HCT116 (cell line): ENCODE data around the gene DOCK1. TPM values are rescaled to one million over a fixed set of nuclear protein-coding genes. Genes with fewer than 3 reads are reported as not detected.

ENCODE experiments used
- ATAC-seq: fragments of 200-7000 bp; cut with Tn5 transposase; 2 replicates; pipeline ENCODE4 v1.9.1; 2020; ENCODE audit warnings: mild to moderate bottlenecking, moderate library complexity
- BruUV-seq: library from RNA; stranded (reverse); fragments of 400-500 nt; replicated peaks from 2 replicates; lab custom pipeline; 2021; lab: Mats Ljungman, UMichigan
- CTCF ChIA-PET: fragments of 300-600 bp; sonication (Branson Sonifier 250); formaldehyde crosslinking; loops from one replicate; lab custom pipeline; 2021; ENCODE audit warnings: antibody characterized with exemption; lab: Charles Lee
- POLR2A ChIA-PET: fragments of 300-600, 350-600 bp; sonication (Branson Sonifier 250); formaldehyde crosslinking; loops from one replicate; lab custom pipeline; 2021; ENCODE audit warnings: antibody characterized with exemption; lab: Charles Lee
- RAD21 ChIA-PET, 2 experiments: fragments of 300-600 bp; sonication (Branson Sonifier 250); formaldehyde crosslinking; loops; one replicate each; lab custom pipeline; 2023; ENCODE audit warnings: low total read pairs in 2 of 2; ENCODE audit not compliant: uncharacterized antibody in 2 of 2, unreplicated experiment in 2 of 2, low non-redundant PET in 1 of 2; lab: Charles Lee
- DNase-seq: peaks from one replicate; pipeline ENCODE4 v3.0.0-alpha.2; 2010; ENCODE audit warnings: low read depth, low spot score
- H2AFZ ChIP-seq: fragments of 200-600 bp; shearing (Covaris generic), sonication (generic); 2 replicates; pipeline ENCODE4 v1.6.1; 2017; ENCODE audit warnings: low read depth, mixed run types, mixed read lengths, antibody characterized with exemption, low read length; ENCODE audit not compliant: poor library complexity, severe bottlenecking
- H3K27ac ChIP-seq: 2 replicates; pipeline ENCODE4 v1.5.1; 2012; ENCODE audit warnings: low read depth, low read length
- H3K27me3 ChIP-seq: fragments of 200-600 bp; sonication (generic); 2 replicates; pipeline ENCODE4 v1.6.1; 2016; ENCODE audit warnings: mixed run types, low read length, mixed read lengths; ENCODE audit not compliant: insufficient read depth
- H3K36me3 ChIP-seq, 2 experiments: fragments of 200-500 bp in 1 of 2; fragments of 200-600 bp in 1 of 2; sonication (Bioruptor generic) in 1 of 2; sonication (generic) in 1 of 2; 2 replicates each; pipeline versions ENCODE4 v1.5.1 to v1.6.1; 2014 to 2016; ENCODE audit warnings: low read length in 2 of 2, inconsistent platforms in 1 of 2, mixed read lengths in 1 of 2, mixed run types in 1 of 2; ENCODE audit not compliant: insufficient read depth in 2 of 2, control insufficient read depth in 1 of 2
- H3K4me1 ChIP-seq, 2 experiments: fragments of 200-600 bp in 1 of 2; sonication (generic) in 1 of 2; 2 replicates each; pipeline versions ENCODE4 v1.5.1 to v1.6.1; 2012 to 2017; ENCODE audit warnings: low read length in 2 of 2, inconsistent platforms in 1 of 2, mild to moderate bottlenecking in 1 of 2, mixed read lengths in 1 of 2, mixed run types in 1 of 2, moderate library complexity in 1 of 2; ENCODE audit not compliant: insufficient read depth in 2 of 2, control insufficient read depth in 1 of 2
- H3K4me2 ChIP-seq: fragments of 200-600 bp; sonication (generic); 2 replicates; pipeline ENCODE4 v1.6.1; 2017; ENCODE audit warnings: mixed run types, low read length, mixed read lengths
- H3K4me3 ChIP-seq, 2 experiments: fragments of 200-600 bp in 1 of 2; sonication (generic) in 1 of 2; replicated peaks in 1 of 2; 2 replicates each; pipeline ENCODE4 v1.5.1; 2011 to 2016; ENCODE audit warnings: low read length in 2 of 2, control low read depth in 1 of 2, low read depth in 1 of 2, mild to moderate bottlenecking in 1 of 2, mixed read lengths in 1 of 2, mixed run types in 1 of 2
- H3K79me2 ChIP-seq: fragments of 200-600 bp; sonication (generic); 2 replicates; pipeline ENCODE4 v1.6.1; 2017; ENCODE audit warnings: mild to moderate bottlenecking, mixed run types, low read length, moderate library complexity, mixed read lengths; ENCODE audit not compliant: insufficient read depth
- H3K9ac ChIP-seq: fragments of 200-600 bp; sonication (generic); 2 replicates; pipeline ENCODE4 v1.6.1; 2016; ENCODE audit warnings: low read length, mixed read lengths
- H3K9me2 ChIP-seq: fragments of 200-600 bp; sonication (generic), shearing (Covaris generic); 2 replicates; pipeline ENCODE4 v1.6.1; 2017; ENCODE audit warnings: mixed run types, mild to moderate bottlenecking, moderate library complexity; ENCODE audit not compliant: insufficient read depth
- H3K9me3 ChIP-seq, 2 experiments: fragments of 200-500 bp in 1 of 2; fragments of 200-600 bp in 1 of 2; sonication (Bioruptor generic) in 1 of 2; sonication (generic) in 1 of 2; 2 replicates each; pipeline ENCODE4 v1.6.1; 2014 to 2017; ENCODE audit warnings: low read length in 2 of 2, mixed read lengths in 2 of 2, inconsistent platforms in 1 of 2, low read depth in 1 of 2, mild to moderate bottlenecking in 1 of 2, mixed run types in 1 of 2, moderate library complexity in 1 of 2; ENCODE audit not compliant: control insufficient read depth in 1 of 2, insufficient read depth in 1 of 2
- H4K20me1 ChIP-seq: fragments of 200-600 bp; sonication (generic), shearing (Covaris generic); 2 replicates; pipeline ENCODE4 v1.6.1; 2017; ENCODE audit warnings: mixed run types, mild to moderate bottlenecking, moderate library complexity; ENCODE audit not compliant: insufficient read depth
- CBX3 ChIP-seq: IDR thresholded peaks from 2 replicates; pipeline ENCODE4 v1.6.1; 2012; ENCODE audit warnings: low read depth
- CEBPB ChIP-seq: IDR thresholded peaks from 2 replicates; pipeline ENCODE4 v1.6.1; 2012; ENCODE audit warnings: low read depth
- ELF1 ChIP-seq: IDR thresholded peaks from 2 replicates; pipeline ENCODE4 v1.6.1; 2012; ENCODE audit warnings: low read depth, borderline replicate concordance
- EZH2phosphoT487 ChIP-seq: fragments of 200-600 bp; IDR thresholded peaks from 2 replicates; pipeline ENCODE4 v1.6.1; 2018; ENCODE audit warnings: antibody characterized with exemption, borderline replicate concordance
- POLR2A ChIP-seq: IDR thresholded peaks from 2 replicates; pipeline ENCODE4 v1.7.0; 2011; ENCODE audit warnings: borderline replicate concordance; ENCODE audit not compliant: insufficient read depth, insufficient read length; ENCODE audit errors: extremely low read depth
- POLR2AphosphoS5 ChIP-seq: IDR thresholded peaks from 2 replicates; pipeline ENCODE4 v1.6.1; 2011; ENCODE audit warnings: mild to moderate bottlenecking, low read depth, low read length, moderate library complexity
- RAD21 ChIP-seq: IDR thresholded peaks from 2 replicates; pipeline ENCODE4 v1.6.1; 2012; ENCODE audit warnings: low read depth, mild to moderate bottlenecking
- SIN3A ChIP-seq: IDR thresholded peaks from 2 replicates; pipeline ENCODE4 v1.6.1; 2012; ENCODE audit warnings: low read depth
- SRF ChIP-seq: IDR thresholded peaks from 2 replicates; pipeline ENCODE4 v1.6.1; 2012; ENCODE audit warnings: low read depth
- TCF7L2 ChIP-seq: IDR thresholded peaks from 2 replicates; pipeline ENCODE4 v1.7.0; 2011; ENCODE audit warnings: borderline replicate concordance, inconsistent platforms; ENCODE audit not compliant: insufficient read depth, insufficient read length; ENCODE audit errors: extremely low read depth
- YY1 ChIP-seq: IDR thresholded peaks from 2 replicates; pipeline ENCODE4 v1.6.1; 2011; ENCODE audit warnings: low read length, low read depth, moderate library complexity, mild to moderate bottlenecking; ENCODE audit not compliant: insufficient replicate concordance; ENCODE audit errors: extremely low read depth
- ZFX ChIP-seq: fragments of 450-650 bp; IDR thresholded peaks from 2 replicates; pipeline ENCODE4 v1.6.1; 2017
- ZNF274 ChIP-seq: fragments of 200-500 bp; sonication (Bioruptor generic); IDR thresholded peaks from 2 replicates; pipeline ENCODE4 v1.6.1; 2014; ENCODE audit warnings: mild to moderate bottlenecking, low read depth, low read length, inconsistent platforms
- intact Hi-C: fragments of 100-400 bp; cut with micrococcal nuclease; formaldehyde crosslinking; loops from 2 replicates; pipeline ENCODE4 v1.10.0; 2022
- total RNA-seq: library from RNA; stranded (reverse); gene quantifications from one replicate; pipeline ENCODE4 v1.2.1, GENCODE V29; 2021; ENCODE audit not compliant: unreplicated experiment
- TF ChIP-seq, protein P1 (sequence below): IDR thresholded peaks from 2 replicates; pipeline ENCODE4 v1.6.1; 2012
- TF ChIP-seq, protein P2 (sequence below): IDR thresholded peaks from 2 replicates; pipeline ENCODE4 v1.6.1; 2012; ENCODE audit warnings: low read depth
- TF ChIP-seq, protein P3 (sequence below): IDR thresholded peaks from 2 replicates; pipeline ENCODE4 v1.6.1; 2012

DOCK1 gene
- total RNA-seq, 1 experiment from 2014 or later: 46.5 TPM

DNA sequence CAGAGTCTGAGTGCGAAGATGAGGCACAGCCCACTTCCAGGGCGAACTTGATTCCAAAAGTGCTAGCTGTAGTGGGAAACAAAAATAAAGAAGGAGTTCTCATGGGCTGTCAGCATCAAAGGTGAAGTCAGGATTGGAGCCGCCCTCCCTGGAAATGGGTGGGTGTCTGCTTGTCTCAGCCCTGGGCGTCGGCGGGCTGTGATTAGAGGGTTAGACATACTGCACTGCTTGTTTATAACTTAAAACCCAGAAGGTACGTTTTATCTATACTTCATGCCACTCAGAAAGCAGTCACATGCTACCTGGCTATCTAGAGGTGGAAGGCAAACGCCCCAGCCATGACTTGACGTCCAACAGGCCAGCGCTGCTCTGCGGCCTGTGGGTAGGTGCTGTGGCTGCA lies 535.1 kb downstream of the DOCK1 start:
- no peaks in the 10 kb centered on the region for H3K79me2 ChIP-seq

DNA sequence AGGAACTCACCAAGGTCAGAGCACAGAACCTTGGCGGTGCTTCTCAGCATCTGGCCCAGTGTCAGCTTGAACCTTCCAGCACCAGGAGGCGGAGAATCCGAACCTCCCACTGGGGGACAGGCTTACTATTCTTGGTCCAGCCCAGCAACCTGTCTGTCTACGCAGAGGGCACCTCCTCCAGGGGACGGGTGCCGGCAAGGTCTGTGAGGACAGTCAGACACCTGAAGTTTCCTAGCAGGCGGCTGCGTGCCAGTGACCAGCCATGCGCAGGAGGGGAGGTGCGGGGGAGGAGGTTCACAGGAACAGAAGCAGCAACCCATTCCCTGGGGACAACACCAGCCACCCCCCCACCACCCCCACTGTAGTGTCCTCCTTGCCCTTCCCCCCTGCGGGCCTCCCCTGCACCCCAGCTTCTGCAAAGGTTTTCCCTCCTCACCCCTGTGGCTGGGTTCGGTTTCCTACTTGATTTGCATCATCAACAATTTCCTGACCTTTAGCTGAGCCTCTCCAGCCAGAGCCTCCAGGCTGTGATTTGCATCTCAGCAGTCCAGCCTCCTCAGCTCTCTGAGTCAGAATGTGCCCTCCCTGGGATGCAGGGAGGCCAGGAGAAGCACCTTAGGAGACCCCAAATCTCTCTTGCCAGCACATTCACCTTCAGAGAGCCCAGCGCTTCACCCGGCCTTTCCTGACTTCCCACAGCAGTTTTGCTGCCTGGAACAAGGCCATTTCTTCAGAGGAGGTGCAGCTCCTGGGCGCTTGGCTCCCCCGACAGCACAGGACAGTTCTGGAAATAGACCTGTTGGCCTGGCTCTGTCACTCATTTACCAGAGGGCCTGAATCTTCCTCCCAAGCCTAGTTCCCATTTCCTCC lies 536.4 kb downstream of the DOCK1 start:
- ChIA-PET POLR2A (no interaction called here), RAD21 (no interaction called here), CTCF (interaction anchor here (0.6 kb wide), 1 partner anchor 34 kb away, joined by 4 read pairs; no protein-coding TSS in a partner anchor)
- Histone ChIP-seq H3K27ac (no peak overlapping the region), H3K9ac (no peak overlapping the region), H3K4me2 (no peak overlapping the region), H3K27me3 (no peaks in the 10 kb centered on the region), H2AFZ (no peak overlapping the region), H3K4me3 (no peak overlapping the region), H3K9me2 (no peaks in the 10 kb centered on the region), H3K9me3 (no peaks in the 10 kb centered on the region), H4K20me1 (no peaks in the 10 kb centered on the region), H3K36me3 (no peaks in the 10 kb centered on the region), H3K79me2 (no peaks in the 10 kb centered on the region), H3K4me1 (no peaks in the 10 kb centered on the region)
- BruUV-seq: no TSS peak
- no peak for TF ChIP-seq POLR2A
- TF ChIP-seq ZFX: no peak
- TF ChIP-seq CEBPB: no peak
- no peak for TF ChIP-seq YY1
- TF ChIP-seq, protein P1, sequence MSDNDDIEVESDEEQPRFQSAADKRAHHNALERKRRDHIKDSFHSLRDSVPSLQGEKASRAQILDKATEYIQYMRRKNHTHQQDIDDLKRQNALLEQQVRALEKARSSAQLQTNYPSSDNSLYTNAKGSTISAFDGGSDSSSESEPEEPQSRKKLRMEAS: no peak
- no peak for TF ChIP-seq CBX3
- no peak for TF ChIP-seq SIN3A
- no peak for TF ChIP-seq ZNF274
- TF ChIP-seq, protein P2, sequence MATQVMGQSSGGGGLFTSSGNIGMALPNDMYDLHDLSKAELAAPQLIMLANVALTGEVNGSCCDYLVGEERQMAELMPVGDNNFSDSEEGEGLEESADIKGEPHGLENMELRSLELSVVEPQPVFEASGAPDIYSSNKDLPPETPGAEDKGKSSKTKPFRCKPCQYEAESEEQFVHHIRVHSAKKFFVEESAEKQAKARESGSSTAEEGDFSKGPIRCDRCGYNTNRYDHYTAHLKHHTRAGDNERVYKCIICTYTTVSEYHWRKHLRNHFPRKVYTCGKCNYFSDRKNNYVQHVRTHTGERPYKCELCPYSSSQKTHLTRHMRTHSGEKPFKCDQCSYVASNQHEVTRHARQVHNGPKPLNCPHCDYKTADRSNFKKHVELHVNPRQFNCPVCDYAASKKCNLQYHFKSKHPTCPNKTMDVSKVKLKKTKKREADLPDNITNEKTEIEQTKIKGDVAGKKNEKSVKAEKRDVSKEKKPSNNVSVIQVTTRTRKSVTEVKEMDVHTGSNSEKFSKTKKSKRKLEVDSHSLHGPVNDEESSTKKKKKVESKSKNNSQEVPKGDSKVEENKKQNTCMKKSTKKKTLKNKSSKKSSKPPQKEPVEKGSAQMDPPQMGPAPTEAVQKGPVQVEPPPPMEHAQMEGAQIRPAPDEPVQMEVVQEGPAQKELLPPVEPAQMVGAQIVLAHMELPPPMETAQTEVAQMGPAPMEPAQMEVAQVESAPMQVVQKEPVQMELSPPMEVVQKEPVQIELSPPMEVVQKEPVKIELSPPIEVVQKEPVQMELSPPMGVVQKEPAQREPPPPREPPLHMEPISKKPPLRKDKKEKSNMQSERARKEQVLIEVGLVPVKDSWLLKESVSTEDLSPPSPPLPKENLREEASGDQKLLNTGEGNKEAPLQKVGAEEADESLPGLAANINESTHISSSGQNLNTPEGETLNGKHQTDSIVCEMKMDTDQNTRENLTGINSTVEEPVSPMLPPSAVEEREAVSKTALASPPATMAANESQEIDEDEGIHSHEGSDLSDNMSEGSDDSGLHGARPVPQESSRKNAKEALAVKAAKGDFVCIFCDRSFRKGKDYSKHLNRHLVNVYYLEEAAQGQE: no peak
- TF ChIP-seq EZH2phosphoT487: no peak
- no peak for TF ChIP-seq RAD21
- no peak for TF ChIP-seq POLR2AphosphoS5
- TF ChIP-seq, protein P3, sequence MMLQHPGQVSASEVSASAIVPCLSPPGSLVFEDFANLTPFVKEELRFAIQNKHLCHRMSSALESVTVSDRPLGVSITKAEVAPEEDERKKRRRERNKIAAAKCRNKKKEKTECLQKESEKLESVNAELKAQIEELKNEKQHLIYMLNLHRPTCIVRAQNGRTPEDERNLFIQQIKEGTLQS: no peak
- DNase-seq (no peak), ATAC-seq (no peak)
- intact Hi-C loops: no loop called here

More for the DNA sequence above, 535.1 kb downstream of the DOCK1 start:
- ChIA-PET CTCF (no interaction called here), RAD21 (no interaction called here), POLR2A (no interaction called here)
- Histone ChIP-seq H3K4me1 (no peaks in the 10 kb centered on the region), H3K4me2 (no peak overlapping the region), H3K9ac (no peak overlapping the region), H2AFZ (no peak overlapping the region), H3K27ac (no peak overlapping the region), H4K20me1 (no peaks in the 10 kb centered on the region), H3K36me3 (no peaks in the 10 kb centered on the region), H3K4me3 (no peak overlapping the region), H3K27me3 (no peaks in the 10 kb centered on the region), H3K9me2 (no peaks in the 10 kb centered on the region), H3K9me3 (no peaks in the 10 kb centered on the region)
- intact Hi-C loops: no loop called here
- ATAC-seq (no peak), DNase-seq (no peak)
- TF ChIP-seq ELF1: no peak
- TF ChIP-seq SRF: no peak
- TF ChIP-seq, protein P3: no peak
- no peak for TF ChIP-seq EZH2phosphoT487
- TF ChIP-seq ZNF274: no peak
- no peak for TF ChIP-seq TCF7L2
- BruUV-seq: no TSS peak
